DND-41 (cell line): ENCODE results near the gene KANK3.

Experiments
- ATAC-seq: fragments of 200-7000 bp; cut with Tn5 transposase; 3 replicates; pipeline ENCODE4 v1.9.1; 2021; ENCODE audit warnings: low read depth; ENCODE audit not compliant: insufficient read depth
- DNase-seq: peaks from one replicate; pipeline ENCODE4 v3.0.0-alpha.2; 2020
- H2AFZ ChIP-seq: 2 replicates; pipeline ENCODE4 v1.6.0; 2012; ENCODE audit warnings: low read depth, low read length
- H3K27ac ChIP-seq: 2 replicates; pipeline ENCODE4 v1.5.1; 2012; ENCODE audit warnings: low read length, inconsistent platforms
- H3K27me3 ChIP-seq: fragments of 200-600 bp; sonication (generic); 2 replicates; pipeline ENCODE4 v1.6.0; 2012; ENCODE audit warnings: low read length, mild to moderate bottlenecking, inconsistent platforms; ENCODE audit not compliant: insufficient read depth, poor library complexity
- H3K36me3 ChIP-seq: 2 replicates; pipeline ENCODE4 v1.5.1; 2012; ENCODE audit warnings: low read length, inconsistent platforms; ENCODE audit not compliant: insufficient read depth
- H3K4me1 ChIP-seq: 2 replicates; pipeline ENCODE4 v1.5.1; 2012; ENCODE audit warnings: mild to moderate bottlenecking, low read length; ENCODE audit not compliant: insufficient read depth
- H3K4me2 ChIP-seq: 2 replicates; pipeline ENCODE4 v1.6.0; 2012; ENCODE audit warnings: mild to moderate bottlenecking, moderate library complexity, low read length, inconsistent platforms; ENCODE audit not compliant: insufficient read depth
- H3K4me3 ChIP-seq, 2 experiments: fragments of 200-600 bp in 1 of 2; shearing (Covaris generic) in 1 of 2; 2 replicates each; pipeline ENCODE4 v1.5.1; 2012 to 2016; ENCODE audit warnings: inconsistent platforms in 2 of 2, low read length in 2 of 2, mild to moderate bottlenecking in 2 of 2, low read depth in 1 of 2, moderate library complexity in 1 of 2
- H3K79me2 ChIP-seq: 2 replicates; pipeline ENCODE4 v1.6.0; 2012; ENCODE audit warnings: low read length, inconsistent platforms; ENCODE audit not compliant: insufficient read depth
- H3K9ac ChIP-seq: 2 replicates; pipeline ENCODE4 v1.6.0; 2012; ENCODE audit warnings: low read depth, mild to moderate bottlenecking, inconsistent platforms, low read length, moderate library complexity
- H3K9me3 ChIP-seq: 2 replicates; pipeline ENCODE4 v1.5.1; 2012; ENCODE audit warnings: low read length, moderate library complexity, mild to moderate bottlenecking, inconsistent platforms; ENCODE audit not compliant: insufficient read depth, severe bottlenecking
- H4K20me1 ChIP-seq: 2 replicates; pipeline ENCODE4 v1.6.0; 2012; ENCODE audit warnings: low read length; ENCODE audit not compliant: insufficient read depth
- EZH2 ChIP-seq: IDR thresholded peaks from 3 replicates; pipeline ENCODE4 v1.6.1; 2012; ENCODE audit warnings: borderline replicate concordance, low read depth, mild to moderate bottlenecking, moderate library complexity, low read length, inconsistent platforms; ENCODE audit not compliant: severe bottlenecking
- TF ChIP-seq, protein P1 (sequence below): IDR thresholded peaks from 2 replicates; pipeline ENCODE4 v1.5.1; 2012; ENCODE audit warnings: borderline replicate concordance, low read length, moderate library complexity, mild to moderate bottlenecking; ENCODE audit not compliant: poor library complexity, severe bottlenecking; ENCODE audit errors: extremely low read depth

The KANK3 gene

DNA sequence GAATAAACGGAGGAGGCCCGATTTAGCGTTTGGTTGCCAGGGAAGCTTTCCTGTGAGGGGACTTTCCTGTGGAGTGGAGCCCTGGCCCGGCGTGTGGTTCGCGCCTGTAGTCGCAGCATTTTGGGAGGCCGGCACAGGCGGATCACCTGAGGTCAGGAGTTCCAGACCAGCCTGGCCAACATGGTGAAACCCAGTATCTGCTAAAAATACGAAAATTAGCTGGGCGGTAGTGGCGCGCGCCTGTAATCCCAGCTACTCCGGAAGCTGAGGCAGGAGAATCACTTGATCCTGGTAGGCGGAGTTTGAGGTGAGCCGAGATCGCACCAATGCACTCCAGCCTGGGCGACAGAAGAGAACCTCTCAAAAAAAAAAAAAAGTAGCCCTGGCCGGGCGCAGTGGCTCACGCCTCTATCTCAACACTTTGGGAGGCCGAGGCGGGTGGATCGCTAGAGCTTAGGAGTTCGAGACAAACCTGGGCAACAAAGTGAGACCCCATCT is 6.9 kb downstream of the KANK3 start:
- ATAC-seq = no peak
- Histone ChIP-seq H3K9ac (no peak overlapping the region), H3K36me3 (no peaks in the 10 kb centered on the region), H3K4me3 (no peak overlapping the region), H3K27me3 (no peaks in the 10 kb centered on the region), H3K9me3 (no peaks in the 10 kb centered on the region), H3K4me2 (no peak overlapping the region), H4K20me1 (no peaks in the 10 kb centered on the region), H3K79me2 (no peaks in the 10 kb centered on the region), H3K27ac (no peak overlapping the region), H3K4me1 (no peaks in the 10 kb centered on the region), H2AFZ (no peak overlapping the region)
- TF ChIP-seq, protein P1, sequence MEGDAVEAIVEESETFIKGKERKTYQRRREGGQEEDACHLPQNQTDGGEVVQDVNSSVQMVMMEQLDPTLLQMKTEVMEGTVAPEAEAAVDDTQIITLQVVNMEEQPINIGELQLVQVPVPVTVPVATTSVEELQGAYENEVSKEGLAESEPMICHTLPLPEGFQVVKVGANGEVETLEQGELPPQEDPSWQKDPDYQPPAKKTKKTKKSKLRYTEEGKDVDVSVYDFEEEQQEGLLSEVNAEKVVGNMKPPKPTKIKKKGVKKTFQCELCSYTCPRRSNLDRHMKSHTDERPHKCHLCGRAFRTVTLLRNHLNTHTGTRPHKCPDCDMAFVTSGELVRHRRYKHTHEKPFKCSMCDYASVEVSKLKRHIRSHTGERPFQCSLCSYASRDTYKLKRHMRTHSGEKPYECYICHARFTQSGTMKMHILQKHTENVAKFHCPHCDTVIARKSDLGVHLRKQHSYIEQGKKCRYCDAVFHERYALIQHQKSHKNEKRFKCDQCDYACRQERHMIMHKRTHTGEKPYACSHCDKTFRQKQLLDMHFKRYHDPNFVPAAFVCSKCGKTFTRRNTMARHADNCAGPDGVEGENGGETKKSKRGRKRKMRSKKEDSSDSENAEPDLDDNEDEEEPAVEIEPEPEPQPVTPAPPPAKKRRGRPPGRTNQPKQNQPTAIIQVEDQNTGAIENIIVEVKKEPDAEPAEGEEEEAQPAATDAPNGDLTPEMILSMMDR = no peak
- TF ChIP-seq EZH2 = no peak
- DNase-seq = no peak

DNA sequence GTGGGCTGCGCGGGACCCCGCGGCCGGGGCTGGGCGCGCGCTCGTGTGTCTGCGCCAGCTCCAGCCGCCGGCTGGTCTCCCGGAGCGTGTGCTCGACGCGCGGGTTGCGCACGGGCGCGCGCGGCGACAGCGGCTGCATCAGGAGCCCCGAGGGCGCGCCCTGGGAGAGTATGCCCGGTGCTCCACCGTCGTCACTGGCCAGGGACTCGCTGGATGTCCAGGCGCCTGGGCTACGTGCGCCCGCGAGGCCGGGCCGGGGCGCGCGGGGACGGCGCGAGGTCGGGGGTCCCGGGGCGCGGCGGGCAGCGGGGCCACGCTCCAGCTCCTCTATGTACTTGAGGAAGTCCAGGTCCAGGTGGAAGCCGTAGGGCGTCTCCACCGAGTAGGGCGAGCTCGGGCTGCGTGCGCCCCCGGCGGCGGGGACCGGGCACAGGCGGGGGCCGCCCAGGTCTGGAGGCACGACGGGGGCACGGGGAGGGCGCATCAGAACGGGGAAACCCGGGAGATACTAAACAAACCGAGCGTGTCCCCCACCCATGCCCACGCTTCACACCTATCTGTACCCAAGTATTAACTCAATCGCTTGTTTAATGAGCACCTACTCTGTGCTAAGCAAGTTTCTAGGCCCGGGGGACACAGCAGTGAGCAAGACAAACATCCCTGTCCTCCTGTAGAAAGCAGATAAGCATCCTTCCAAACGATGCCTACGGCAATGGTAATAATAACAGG is 7.6 kb downstream of the KANK3 start:
- Histone ChIP-seq H3K4me3 (no peak overlapping the region), H4K20me1 (no peaks in the 10 kb centered on the region), H2AFZ (no peak overlapping the region), H3K27ac (no peak overlapping the region), H3K79me2 (no peaks in the 10 kb centered on the region), H3K9ac (no peak overlapping the region), H3K27me3 (no peaks in the 10 kb centered on the region), H3K36me3 (no peaks in the 10 kb centered on the region), H3K9me3 (no peaks in the 10 kb centered on the region), H3K4me2 (no peak overlapping the region), H3K4me1 (no peaks in the 10 kb centered on the region)
- ATAC-seq (no peak), DNase-seq (no peak)
- TF ChIP-seq EZH2 = no peak
- TF ChIP-seq, protein P1 = no peak

DNA sequence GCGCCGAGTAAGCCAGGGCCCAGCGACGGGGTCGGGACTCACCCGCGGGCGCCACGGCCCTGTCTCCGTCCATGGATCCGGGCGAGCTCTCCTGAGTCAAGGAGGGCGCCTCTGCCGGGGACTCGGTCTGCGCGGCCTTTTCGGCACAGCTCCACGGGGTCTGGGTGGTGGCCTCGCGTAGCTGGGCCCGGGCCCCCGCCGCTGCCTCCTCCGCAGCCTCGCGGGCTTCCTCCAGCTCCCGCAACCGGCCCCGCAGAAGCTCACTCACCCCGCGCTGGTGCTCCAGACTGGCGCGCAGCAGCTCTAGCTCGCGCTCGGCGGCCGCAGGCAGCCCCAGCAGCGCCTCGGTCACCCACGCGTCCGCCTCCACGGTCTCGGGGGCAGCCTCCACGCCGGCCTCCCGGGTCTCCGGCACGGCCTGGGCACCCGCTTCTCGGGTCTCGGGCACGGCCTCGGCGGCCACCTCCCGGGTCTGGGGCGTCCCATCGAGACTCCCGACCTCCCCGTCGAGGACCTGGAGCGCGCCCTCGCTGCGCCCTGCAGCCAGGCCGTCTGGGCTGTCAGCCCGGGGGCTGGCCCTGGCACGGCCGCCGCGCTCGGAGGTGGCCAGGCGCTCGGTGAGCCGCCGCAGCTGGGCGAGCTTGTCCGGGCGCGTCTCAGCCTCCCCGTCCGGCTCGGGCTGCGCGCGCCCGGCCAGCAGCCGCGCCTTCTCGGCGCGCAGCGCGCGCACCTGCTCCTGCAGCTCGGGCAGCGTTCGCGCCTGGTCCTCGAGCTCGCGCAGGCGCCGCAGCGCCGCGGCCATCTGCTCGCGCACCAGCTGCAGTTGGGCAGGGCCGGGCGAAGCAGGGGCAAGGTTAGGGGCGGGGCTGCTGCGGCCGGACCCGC is 8.4 kb downstream of the KANK3 start:
- Histone ChIP-seq H3K4me2 (no peak overlapping the region), H3K4me3 (no peak overlapping the region), H3K27ac (no peak overlapping the region), H3K27me3 (no peaks in the 10 kb centered on the region), H3K9me3 (no peaks in the 10 kb centered on the region), H3K9ac (no peak overlapping the region), H4K20me1 (no peaks in the 10 kb centered on the region), H3K79me2 (no peaks in the 10 kb centered on the region), H3K4me1 (no peaks in the 10 kb centered on the region), H2AFZ (no peak overlapping the region), H3K36me3 (no peaks in the 10 kb centered on the region)
- DNase-seq = no peak
- no peak for ATAC-seq
- TF ChIP-seq, protein P1 = no peak
- TF ChIP-seq EZH2 = no peak
